HUDEP-2 (cell line): ENCODE measurements around the gene INSM2.

ENCODE experiments used
- DNase-seq, 76 experiments: peaks; one replicate each; lab custom pipeline; 2025; ENCODE audit not compliant: unreplicated experiment in 76 of 76; lab: John Stamatoyannopoulos, UW

INSM2 gene

GRCh38 chr14:35533357-35534207, at the start of gene INSM2:
Gene INSM2 (plus strand): TSS chr14:35534164. CDS start chr14:35534253, 89 bp downstream.
- DNase-seq: peak in 44 of 76 experiments; percentile 2 to 61 (median 26)

- DNase-seq: no peak
These were observed 41.4 kb upstream of the INSM2 start for GRCh38 chr14:35492569-35493014.

- DNase-seq: no peak
These were observed 38.7 kb upstream of the INSM2 start for GRCh38 chr14:35495278-35495677.

GRCh38 chr14:35499180-35499579, 34.8 kb upstream of the INSM2 start:
- DNase-seq: no peak

GRCh38 chr14:35503646-35504045, 30.3 kb upstream of the INSM2 start:
- no peak for DNase-seq

GRCh38 chr14:35504260-35504659, 29.7 kb upstream of the INSM2 start:
- no peak for DNase-seq

- DNase-seq: no peak
These were observed 27.5 kb upstream of the INSM2 start for GRCh38 chr14:35506461-35506860.

- no peak for DNase-seq
These were observed 27.0 kb upstream of the INSM2 start for GRCh38 chr14:35506927-35507326.

- no peak for DNase-seq
These were observed 24.1 kb upstream of the INSM2 start for GRCh38 chr14:35509846-35510245.

- DNase-seq: no peak
These were observed 21.2 kb upstream of the INSM2 start for GRCh38 chr14:35512765-35513164.

GRCh38 chr14:35515916-35516315, 18.0 kb upstream of the INSM2 start:
- no peak for DNase-seq

GRCh38 chr14:35519986-35520385, 14.0 kb upstream of the INSM2 start:
- DNase-seq: no peak

GRCh38 chr14:35525695-35526094, 8.3 kb upstream of the INSM2 start:
- DNase-seq: no peak

GRCh38 chr14:35526962-35527361, 7.0 kb upstream of the INSM2 start:
- no peak for DNase-seq

GRCh38 chr14:35531960-35532747, 1.8 kb upstream of the INSM2 start:
- DNase-seq: no peak

- no peak for DNase-seq
These were observed 1.1 kb upstream of the INSM2 start for GRCh38 chr14:35532783-35533356.

GRCh38 chr14:35534208-35534872, 376 bp downstream of the INSM2 start:
- DNase-seq: peak in 5 of 76 experiments; percentile 10 to 44 (median 38)

GRCh38 chr14:35534873-35535482, 1.0 kb downstream of the INSM2 start:
- DNase-seq: peak in 60 of 76 experiments; percentile 6 to 72 (median 48)

- no peak for DNase-seq
These were observed 1.6 kb downstream of the INSM2 start for GRCh38 chr14:35535483-35536112.

- no peak for DNase-seq
These were observed 6.0 kb downstream of the INSM2 start for GRCh38 chr14:35539969-35540368.
